UCSD-AML1 (cell line): ENCODE results near the gene MYO16.
"Not testable (repeated sequence)": the region's sequence is repeated elsewhere in the genome, so short reads cannot be mapped to it uniquely, and the experiment has no call there.

ENCODE experiments used
- DNase-seq: peaks from one replicate; lab custom pipeline; 2025; ENCODE audit not compliant: unreplicated experiment; lab: John Stamatoyannopoulos, UW

The MYO16 gene

DNA sequence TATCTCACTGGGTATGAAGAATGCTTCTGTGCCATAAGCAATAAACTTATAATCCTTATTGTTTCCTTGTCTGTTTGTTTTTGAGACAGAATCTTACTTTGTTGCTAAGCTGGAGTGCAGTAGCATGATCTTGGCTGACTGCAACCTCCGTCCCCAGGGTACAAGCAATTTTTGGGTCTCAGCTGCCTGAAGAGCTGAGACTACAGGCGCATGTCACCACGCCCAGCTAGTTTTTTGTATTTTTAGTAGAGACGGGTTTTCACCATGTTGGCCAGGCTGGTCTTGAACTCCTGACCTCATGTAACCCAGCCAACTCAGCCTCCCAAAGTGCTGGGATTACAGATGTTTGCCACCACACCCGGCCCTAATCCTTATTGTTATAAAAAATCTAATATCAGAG is 112.5 kb downstream of the MYO16 start:
- DNase-seq = no peak

GRCh38 chr13:108742701-108743451 is 113.5 kb downstream of the MYO16 start:
- no peak for DNase-seq

GRCh38 chr13:108743522-108743921 is 114.1 kb downstream of the MYO16 start:
- DNase-seq = no peak

GRCh38 chr13:108747843-108748242 is 118.4 kb downstream of the MYO16 start:
- DNase-seq = no peak

DNA sequence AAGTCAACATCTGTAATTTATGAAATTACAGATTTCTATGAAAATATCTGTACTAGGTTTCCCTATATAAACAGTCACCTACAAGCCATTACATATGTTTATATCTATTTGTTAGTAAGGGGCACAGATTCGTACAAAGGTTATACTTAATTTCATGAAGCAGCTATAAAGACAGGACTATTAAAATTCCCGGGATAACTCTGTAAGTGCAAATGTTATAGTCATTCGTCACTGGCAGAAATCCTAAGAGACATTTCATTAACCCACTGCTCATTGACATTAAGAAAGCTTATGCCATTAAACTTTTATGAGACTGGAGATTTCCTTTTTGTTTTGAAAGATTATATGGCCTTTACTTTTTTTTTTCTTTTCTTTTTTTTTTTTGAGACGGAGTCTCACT is 122.9 kb downstream of the MYO16 start:
- DNase-seq = no peak

GRCh38 chr13:108755083-108755482 is 125.7 kb downstream of the MYO16 start:
- DNase-seq = no peak

DNA sequence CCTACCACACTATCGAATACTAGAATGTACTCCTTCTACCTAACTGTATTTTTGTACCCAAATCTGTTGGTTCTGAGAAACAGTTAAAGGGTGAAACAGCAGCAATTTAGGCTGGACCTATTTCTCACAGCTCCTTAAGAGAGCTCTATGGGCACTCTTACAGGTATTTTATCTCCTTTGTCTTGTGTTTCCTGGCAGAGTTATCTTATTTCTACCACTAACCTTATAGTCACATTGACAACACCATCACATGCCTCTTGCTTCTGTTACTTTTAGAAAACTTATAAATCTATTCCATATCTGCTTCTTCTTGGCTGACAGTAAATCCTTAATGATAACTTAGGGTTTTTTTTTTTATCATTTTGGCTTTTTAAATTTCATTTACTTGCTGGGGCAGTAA is 130.7 kb downstream of the MYO16 start:
- DNase-seq = no peak

DNA sequence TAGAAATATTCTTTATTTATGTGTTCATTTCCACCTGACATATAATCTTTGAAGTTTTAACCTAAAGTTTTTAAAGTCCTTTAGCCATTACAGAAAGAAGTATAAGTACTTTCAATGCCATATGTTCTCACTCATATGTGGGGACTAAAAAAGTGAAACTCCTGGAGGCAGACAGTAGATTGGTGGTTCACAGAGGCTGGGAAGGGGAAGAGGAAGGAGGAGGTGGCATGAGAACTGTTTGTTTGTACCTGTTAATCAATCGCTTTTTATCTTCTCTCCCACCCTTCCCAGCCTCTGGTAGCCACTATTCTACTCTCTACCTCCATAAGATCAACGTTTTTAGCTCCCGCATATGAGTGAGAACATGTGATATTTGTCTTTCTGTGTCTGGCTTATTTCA is 131.1 kb downstream of the MYO16 start:
- DNase-seq = no peak

- no peak for DNase-seq
These were observed 138.6 kb downstream of the MYO16 start for GRCh38 chr13:108768035-108768434.

- DNase-seq = no peak
These were observed 140.0 kb downstream of the MYO16 start for GRCh38 chr13:108769213-108770070.

DNA sequence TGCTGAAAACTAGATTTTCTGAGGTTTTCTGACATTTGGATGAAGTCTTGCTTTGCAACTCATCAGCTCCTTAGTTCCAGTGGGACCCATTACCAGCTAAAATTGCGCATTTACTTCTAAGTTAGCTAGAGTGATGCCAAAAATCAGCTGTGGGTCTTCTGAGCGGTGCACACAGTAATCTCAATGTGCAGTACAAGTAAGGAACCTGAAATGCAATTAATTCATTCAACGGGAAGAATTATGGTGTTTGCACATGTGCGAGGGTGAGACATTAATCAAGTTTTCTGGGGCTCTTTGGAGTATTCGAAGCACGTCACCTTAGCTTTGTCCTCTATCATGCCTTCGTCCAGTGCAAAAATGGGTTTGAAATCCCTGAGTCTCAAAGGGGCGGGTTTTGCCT is 146.2 kb downstream of the MYO16 start:
- no peak for DNase-seq

GRCh38 chr13:108776650-108777049 is 147.2 kb downstream of the MYO16 start:
- DNase-seq = no peak

DNA sequence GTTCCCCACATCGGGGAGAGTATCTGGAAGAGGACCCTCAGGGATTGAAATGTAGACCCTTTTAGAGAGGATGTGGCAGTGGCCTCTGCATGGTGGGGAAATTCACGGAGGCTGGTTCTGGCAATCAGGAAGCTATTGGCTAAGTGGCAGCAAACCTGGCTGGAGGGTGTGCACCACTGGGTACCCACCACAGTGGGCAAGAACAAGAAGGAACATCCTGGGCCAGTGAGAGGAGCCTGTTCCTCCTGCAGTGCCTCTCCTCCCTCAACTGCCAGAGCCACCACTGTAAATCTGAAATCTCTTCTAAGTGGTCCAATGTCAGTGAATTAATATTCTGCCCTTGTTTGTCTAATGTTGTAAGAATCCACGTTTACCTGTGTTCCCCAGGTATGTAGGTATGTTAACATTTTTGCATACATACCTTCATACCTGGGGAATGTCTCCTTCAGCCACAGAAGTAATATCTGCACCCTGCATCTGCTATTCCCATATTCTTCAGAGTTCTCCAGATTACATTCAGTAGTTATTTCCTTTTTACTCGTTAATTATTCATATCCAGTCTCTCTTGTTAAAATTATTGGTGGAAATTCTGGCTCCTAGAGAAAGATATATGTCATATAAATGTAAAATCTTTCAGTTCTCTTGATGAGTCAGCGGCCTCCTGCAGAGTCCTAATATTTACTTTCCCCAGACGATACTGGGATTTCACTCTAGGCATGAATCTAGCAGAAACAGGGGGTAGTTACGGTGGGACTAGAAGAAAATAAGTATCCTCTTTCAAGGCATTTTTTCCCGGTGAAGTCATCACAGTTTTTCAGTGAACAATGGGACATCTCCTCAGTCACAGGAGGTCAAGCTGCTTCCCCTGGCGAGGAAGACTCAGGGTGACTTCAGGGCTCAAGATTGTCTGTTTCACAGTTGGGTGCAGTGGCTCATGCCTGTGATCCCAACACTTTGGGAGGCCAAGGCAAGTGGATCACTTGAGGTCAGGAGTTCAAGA is 148.3 kb downstream of the MYO16 start:
- DNase-seq = no peak

DNA sequence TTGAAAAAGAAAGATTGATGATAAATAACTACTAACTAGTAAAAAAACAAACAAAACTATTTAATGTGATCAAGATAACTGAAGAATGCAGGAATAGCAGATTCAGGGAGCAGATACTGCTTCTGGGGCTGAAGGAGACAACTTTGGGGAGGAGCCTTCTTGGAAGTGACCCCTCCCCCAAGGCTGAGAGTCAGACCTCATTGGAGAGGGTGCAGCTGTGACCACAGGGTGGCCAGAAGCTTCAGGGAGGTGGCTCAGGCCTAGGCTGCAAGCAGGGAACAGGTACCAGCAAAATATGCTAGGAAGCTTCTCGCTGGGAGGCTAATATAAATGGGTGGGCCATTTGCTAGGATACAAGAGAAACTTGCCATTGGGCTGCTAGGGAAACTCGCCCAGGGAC is 149.9 kb downstream of the MYO16 start:
- no peak for DNase-seq

DNA sequence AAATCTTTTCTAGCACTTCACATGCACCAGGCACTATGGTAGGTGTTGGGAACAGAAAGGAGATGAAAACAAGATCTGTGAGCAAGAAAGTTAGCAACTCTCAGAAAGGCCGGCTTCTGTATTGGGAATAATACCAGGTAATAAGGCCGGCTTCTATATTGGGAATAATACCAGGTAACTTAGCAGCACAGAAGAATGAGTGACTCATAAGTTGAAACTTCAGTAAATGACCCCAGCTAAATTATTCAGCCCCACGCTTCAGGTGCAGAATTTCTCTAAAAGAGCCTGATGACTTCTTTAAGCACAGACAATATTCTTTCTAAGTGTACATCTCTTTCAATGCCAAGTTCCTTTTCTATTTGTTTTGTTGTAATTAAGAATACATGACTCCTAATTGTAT is 151.3 kb downstream of the MYO16 start:
- DNase-seq = no peak

DNA sequence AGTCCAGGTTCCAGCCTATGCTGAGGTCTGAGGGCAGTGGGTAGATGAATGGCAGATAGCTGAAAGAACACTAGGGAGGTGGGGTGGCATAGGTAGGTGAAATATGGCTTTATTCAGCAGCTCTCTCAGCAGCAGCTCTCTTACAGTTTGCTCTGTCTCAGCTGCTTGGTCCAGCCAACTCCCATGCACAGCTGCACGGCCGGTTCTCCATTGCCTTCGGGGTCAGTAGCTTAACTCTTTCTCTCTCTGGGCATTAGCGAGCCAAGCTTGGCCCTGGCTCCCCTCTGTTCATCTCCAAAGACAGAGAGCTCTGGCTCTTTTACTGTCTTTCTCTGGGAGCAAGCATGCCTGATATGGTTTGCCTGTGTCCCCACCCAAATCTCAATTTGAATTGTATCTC is 151.9 kb downstream of the MYO16 start:
- no peak for DNase-seq

GRCh38 chr13:108782480-108782879 is 153.1 kb downstream of the MYO16 start:
- DNase-seq = not testable (repeated sequence)

DNA sequence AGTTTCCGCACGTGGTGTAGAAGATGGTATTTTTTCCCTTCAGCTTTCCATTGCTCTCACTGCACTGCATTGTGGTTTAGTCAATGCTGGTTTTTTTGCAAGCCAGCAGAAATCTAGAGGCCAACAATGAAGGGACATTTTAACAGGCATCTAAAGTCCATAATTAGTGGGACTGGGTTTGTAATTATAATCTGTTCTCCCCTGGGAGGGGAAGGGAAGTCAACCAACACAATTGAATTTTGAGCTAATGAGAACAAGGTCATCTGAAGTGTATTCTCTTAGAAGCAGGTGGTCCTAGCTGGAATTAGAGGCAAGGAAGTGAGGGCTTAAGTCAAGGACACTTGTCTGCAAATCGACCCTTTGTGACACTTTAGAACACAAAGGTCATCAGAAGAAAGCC is 156.4 kb downstream of the MYO16 start:
- no peak for DNase-seq

- DNase-seq = no peak
These were observed 157.2 kb downstream of the MYO16 start for GRCh38 chr13:108786456-108787200.

DNA sequence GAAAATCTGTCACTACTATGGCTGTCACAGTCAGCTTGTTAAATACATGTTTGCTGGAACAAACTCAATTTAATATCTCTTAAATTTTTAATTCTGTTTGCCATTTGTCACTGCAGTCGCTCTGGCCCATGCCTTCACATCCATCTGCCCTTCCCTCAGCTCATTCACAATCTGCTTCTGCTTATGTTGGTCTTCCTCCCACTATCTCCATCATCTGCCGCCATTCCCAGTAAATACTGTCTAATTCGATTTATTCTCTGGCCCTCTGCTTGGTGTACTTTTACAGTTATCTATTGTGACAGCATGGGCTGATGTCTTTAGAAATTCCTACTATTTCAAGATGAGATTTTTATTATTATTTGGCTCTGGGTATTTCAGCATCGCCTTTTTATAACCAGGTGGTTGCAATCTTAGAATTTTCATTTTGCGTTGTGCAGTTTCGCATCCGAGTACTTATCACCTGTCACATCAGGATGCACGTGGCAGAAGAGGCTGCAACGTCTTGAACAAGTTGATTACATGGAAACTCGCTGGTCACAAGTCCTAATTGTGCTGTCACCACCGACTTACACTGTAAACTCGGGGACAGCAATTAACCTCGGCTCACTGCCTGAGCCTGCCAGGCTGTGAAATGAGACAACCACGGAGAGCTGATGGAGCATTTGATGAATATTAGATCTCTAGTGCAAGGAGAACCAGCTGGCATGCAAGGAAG is 158.4 kb downstream of the MYO16 start:
- DNase-seq = no peak
